Stimulated activated CD8-positive, alpha-beta memory T cell treated with anti-CD3 and anti-CD28 coated beads, Interleukin-15, amount 100 ng/mL, for 4 hours (primary cell): Measurements from ENCODE around the gene SORCS2.

Experiments
- DNase-seq, 2 donors: peaks; one replicate each; pipeline ENCODE4 v3.0.0-alpha.2; 2020; ENCODE audit warnings: low read depth in 2 of 2

Gene SORCS2

GRCh38 chr4:7529368-7530080 lies 337.2 kb downstream of the SORCS2 start:
- DNase-seq: no peak

GRCh38 chr4:7530082-7530481 lies 337.7 kb downstream of the SORCS2 start:
- DNase-seq: no peak

- DNase-seq: no peak
Observed at GRCh38 chr4:7530932-7531639, 338.7 kb downstream of the SORCS2 start.

DNA sequence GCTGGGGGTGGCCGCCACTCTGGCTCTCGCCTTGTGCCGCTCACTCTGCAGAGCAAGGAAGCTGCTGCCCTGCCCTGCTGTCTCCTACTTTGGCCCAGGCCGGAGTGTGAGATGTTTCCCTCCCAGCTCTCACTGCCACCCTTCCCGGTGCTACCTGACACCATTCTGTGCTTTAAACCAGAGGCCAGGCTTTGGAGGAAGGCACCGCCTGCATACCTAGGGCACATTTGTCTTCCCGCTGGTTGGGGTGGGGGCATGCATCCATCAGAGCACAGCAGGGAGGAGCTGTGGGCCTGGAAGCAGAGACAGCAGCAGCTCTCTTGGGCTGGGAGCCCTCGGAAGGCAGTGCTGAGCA lies 339.3 kb downstream of the SORCS2 start:
- no peak for DNase-seq

DNA sequence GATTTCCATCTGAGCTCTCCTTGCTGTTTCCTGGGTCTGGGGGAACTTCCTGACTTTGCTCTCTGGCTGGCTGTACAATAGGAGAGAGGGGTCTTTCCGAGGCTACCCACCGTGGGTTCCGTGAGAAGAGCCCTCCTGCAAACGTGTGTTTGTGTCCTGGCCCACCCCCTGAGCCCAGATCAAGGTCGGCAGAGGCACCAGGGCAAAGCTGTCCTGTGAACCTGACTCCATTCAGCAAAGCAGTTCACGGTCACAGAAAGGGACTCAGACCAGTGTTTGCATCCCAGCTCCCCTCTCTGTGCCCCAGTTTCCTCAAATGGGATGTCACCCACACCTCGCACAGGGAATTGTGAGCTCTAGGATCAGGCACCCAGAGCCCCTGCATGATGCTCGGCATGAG lies 339.7 kb downstream of the SORCS2 start:
- no peak for DNase-seq

- DNase-seq: no peak
Observed at GRCh38 chr4:7533267-7533666, 340.9 kb downstream of the SORCS2 start.

DNA sequence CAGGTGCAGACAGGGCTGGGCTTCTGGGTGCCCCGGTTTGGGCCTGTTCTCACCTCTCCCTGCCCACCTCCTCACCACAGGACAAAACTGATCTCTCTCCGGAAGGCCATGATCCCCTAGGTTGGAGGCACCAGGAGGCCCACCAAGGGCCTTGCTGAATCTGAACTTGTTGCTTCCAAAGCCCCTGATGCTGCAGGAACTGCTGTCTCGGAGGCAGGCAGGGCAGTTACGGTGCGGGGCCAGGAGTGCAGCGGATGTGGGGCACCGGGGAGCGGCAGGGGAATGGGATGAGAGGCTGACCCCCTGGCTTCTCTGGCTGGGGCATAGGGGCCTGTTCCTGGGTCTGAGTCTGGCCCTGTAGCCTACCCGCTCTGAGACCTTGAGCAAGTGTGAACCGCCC lies 342.8 kb downstream of the SORCS2 start:
- DNase-seq: no peak

DNA sequence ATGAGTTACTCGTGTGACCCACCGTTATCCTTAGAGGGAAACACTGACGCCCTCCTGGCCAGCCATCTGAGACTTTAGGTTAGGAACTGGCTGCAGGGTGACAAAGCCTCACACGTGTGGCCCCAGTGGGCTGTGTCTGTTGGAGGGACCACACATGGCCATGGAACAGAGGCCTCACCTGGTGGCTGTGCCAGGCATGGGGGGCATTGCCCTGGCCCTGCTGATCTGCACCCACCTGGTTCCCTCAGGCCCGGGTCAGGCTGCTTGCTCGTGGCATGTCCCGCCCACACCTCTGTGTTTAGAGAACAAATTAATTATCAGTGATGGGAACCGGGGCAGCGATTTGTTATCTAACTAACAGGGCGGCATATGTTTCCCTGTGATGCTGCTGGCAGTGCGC lies 343.3 kb downstream of the SORCS2 start:
- DNase-seq: no peak

- no peak for DNase-seq
Observed at GRCh38 chr4:7536876-7537275, 344.5 kb downstream of the SORCS2 start.

- no peak for DNase-seq
Observed at GRCh38 chr4:7537853-7538400, 345.6 kb downstream of the SORCS2 start.

GRCh38 chr4:7538518-7538917 lies 346.2 kb downstream of the SORCS2 start:
- DNase-seq: no peak

- DNase-seq: no peak
Observed at GRCh38 chr4:7539186-7539585, 346.8 kb downstream of the SORCS2 start.

- DNase-seq: peak in 1 of 2 donors; percentile 8
Observed at GRCh38 chr4:7539659-7540058, 347.3 kb downstream of the SORCS2 start.

GRCh38 chr4:7540206-7540605 lies 347.9 kb downstream of the SORCS2 start:
- no peak for DNase-seq

GRCh38 chr4:7540654-7541413 lies 348.5 kb downstream of the SORCS2 start:
- no peak for DNase-seq

DNA sequence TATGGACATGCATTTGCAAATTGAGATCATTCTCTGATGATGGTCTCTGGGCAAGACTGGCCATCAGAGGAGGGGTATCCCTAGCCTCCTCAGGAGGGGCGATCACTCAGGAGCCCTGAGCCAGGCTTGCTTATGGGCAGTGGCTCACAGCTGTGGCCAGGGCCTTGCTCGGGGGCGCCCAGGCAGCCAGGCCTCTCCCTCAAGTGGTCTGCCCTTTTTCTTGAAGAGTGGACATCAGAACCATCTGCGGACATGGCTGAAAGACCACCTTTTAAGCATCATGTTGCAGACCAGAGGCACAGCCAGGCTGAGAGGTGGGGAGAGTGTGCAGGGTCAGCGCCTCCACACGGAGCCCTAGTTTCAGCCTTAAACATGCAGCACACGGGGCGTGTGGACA lies 349.1 kb downstream of the SORCS2 start:
- DNase-seq: no peak

- DNase-seq: no peak
Observed at GRCh38 chr4:7542781-7543180, 350.4 kb downstream of the SORCS2 start.

DNA sequence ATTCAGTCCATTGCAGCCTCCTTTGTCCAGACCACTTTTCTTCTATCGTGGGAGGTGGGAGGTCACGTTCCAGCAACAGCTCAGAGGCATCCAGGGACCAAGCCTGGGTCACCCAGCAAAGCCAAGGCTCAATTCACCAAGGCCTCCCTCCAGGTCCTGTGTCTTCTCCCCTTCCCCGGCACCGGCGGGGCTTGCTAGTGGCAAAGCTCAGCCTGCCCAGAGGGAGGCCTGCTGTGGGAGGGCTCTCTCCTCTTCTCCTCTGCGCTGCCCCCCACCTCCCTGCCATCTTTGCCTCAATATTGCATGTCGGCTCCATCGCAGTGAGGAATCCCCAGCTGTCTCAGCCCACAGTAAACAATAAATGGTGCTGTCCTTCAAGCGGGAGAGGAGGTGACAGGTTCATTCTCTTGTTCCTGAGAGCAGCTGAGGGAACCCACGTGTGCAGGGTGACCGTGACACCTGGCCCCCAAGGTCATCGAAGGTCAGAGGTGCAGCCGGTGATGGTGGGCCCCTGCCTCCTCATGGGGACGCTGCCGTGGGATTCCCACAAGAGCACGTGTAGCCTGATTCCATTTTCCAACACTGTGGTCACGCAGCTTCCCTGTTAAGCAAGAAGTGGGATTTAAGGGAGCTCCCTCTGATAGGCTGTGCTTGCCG lies 353.9 kb downstream of the SORCS2 start:
- no peak for DNase-seq

- no peak for DNase-seq
Observed at GRCh38 chr4:7546809-7547367, 354.6 kb downstream of the SORCS2 start.

GRCh38 chr4:7547368-7548040 lies 355.2 kb downstream of the SORCS2 start:
- no peak for DNase-seq

- DNase-seq: no peak
Observed at GRCh38 chr4:7549866-7550265, 357.5 kb downstream of the SORCS2 start.
